GM12865 (cell line): ENCODE data around the gene MXI1.

Experiments used
- DNase-seq: peaks from one replicate; pipeline ENCODE4 v3.0.0; 2010; ENCODE audit warnings: low read depth
- H3K4me3 ChIP-seq: 2 replicates; pipeline ENCODE4 v1.5.1; 2011; ENCODE audit warnings: mild to moderate bottlenecking, low read depth, low read length, control low read depth
- TF ChIP-seq, protein P1 (sequence below): IDR thresholded peaks from 2 replicates; pipeline ENCODE4 v1.5.1; 2011; ENCODE audit warnings: low read length, control low read depth, low read depth, inconsistent platforms; ENCODE audit not compliant: insufficient read depth; ENCODE audit errors: missing control alignments

MXI1 gene

GRCh38 chr10:110209926-110210673 is 2.7 kb downstream of the MXI1 start:
- TF ChIP-seq, protein P1, sequence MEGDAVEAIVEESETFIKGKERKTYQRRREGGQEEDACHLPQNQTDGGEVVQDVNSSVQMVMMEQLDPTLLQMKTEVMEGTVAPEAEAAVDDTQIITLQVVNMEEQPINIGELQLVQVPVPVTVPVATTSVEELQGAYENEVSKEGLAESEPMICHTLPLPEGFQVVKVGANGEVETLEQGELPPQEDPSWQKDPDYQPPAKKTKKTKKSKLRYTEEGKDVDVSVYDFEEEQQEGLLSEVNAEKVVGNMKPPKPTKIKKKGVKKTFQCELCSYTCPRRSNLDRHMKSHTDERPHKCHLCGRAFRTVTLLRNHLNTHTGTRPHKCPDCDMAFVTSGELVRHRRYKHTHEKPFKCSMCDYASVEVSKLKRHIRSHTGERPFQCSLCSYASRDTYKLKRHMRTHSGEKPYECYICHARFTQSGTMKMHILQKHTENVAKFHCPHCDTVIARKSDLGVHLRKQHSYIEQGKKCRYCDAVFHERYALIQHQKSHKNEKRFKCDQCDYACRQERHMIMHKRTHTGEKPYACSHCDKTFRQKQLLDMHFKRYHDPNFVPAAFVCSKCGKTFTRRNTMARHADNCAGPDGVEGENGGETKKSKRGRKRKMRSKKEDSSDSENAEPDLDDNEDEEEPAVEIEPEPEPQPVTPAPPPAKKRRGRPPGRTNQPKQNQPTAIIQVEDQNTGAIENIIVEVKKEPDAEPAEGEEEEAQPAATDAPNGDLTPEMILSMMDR, result no peak
- peak overlapping the region; percentile 71 for H3K4me3 ChIP-seq
- peak; percentile 28 for DNase-seq

GRCh38 chr10:110210674-110211464 is 3.5 kb downstream of the MXI1 start:
- peak; percentile 96 for DNase-seq
- TF ChIP-seq, protein P1, result no peak
- H3K4me3 ChIP-seq, result peak overlapping the region; percentile 71

DNA sequence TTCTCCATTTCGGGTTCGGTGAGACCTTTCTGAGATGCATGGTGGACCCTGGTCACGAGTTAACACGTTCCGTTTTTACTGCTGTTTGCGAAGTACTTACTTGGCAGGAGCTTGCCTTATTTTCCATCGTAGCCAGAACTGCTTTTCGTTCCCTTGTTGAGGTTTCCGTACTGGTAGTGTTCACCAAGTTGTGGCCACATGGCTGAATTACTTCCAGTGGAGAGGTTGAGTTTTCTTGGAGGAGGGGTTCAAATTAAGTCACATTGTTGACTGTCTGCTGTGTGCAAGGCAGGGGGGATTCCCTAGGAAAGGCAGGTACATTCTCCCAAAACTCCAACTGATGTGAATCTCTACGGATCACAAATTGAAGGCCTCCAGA is 4.0 kb downstream of the MXI1 start:
- DNase-seq, result no peak
- TF ChIP-seq, protein P1, result no peak
- peak overlapping the region; percentile 71 for H3K4me3 ChIP-seq

- DNase-seq, result peak; percentile 55
- peak overlapping the region; percentile 71 for H3K4me3 ChIP-seq
- TF ChIP-seq, protein P1, result no peak
Observed at GRCh38 chr10:110212119-110213006, 5.0 kb downstream of the MXI1 start.

DNA sequence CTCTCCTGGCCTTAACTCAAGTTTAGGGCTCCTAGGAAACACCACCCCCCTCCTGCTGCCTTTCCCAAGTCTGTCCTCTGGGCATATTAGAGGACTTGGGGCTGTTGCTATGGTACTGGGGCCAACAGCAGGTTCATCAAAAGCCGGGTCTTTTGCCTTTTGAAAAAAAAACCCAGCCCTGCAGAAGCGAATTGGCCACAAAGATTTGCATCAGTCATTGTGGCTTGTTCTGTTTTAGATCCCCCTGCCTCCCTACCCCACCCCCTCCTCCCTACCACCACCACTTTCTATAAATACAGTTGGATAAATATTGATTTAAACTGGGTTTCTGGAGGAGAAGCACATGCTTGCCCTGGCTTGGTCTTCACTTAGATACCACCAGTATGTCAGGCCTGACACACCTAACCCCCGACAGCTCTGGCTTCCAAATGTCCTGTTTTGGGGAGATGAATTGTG is 7.0 kb downstream of the MXI1 start:
- TF ChIP-seq, protein P1, result no peak
- peak; percentile 75 for DNase-seq

GRCh38 chr10:110215286-110216170 is 8.1 kb downstream of the MXI1 start:
- no peak for DNase-seq
- TF ChIP-seq, protein P1, result no peak
- no peak overlapping the region for H3K4me3 ChIP-seq

More for the DNA sequence above, 7.0 kb downstream of the MXI1 start:
- H3K4me3 ChIP-seq, result no peak overlapping the region
